Endodermal cell (in vitro differentiated cells): ENCODE measurements around the gene PPM1B. TPM values are rescaled to one million over a fixed set of nuclear protein-coding genes. Genes with fewer than 3 reads are reported as not detected.

Source experiments
- DNase-seq: peaks from one replicate; pipeline ENCODE4 v3.0.0-alpha.2; 2017
- H3K27ac ChIP-seq: 2 replicates; pipeline ENCODE4 v1.5.1; 2013; ENCODE audit warnings: mild to moderate bottlenecking, low read depth, low read length, moderate library complexity
- H3K27me3 ChIP-seq: 2 replicates; pipeline ENCODE4 v1.6.1; 2013; ENCODE audit warnings: mild to moderate bottlenecking, low read length, moderate library complexity; ENCODE audit not compliant: insufficient read depth, control insufficient read depth, poor library complexity, severe bottlenecking
- H3K36me3 ChIP-seq: 2 replicates; pipeline ENCODE4 v1.7.0; 2013; ENCODE audit warnings: mild to moderate bottlenecking, low read length, moderate library complexity; ENCODE audit not compliant: control insufficient read depth, insufficient read depth
- H3K4me1 ChIP-seq: one replicate; pipeline ENCODE4 v1.7.0; 2013; ENCODE audit warnings: low read length; ENCODE audit not compliant: control insufficient read depth, insufficient read depth
- H3K4me3 ChIP-seq: 2 replicates; pipeline ENCODE4 v1.5.1; 2013; ENCODE audit warnings: mild to moderate bottlenecking, low read length, moderate library complexity
- H3K9ac ChIP-seq: 2 replicates; pipeline ENCODE4 v1.6.1; 2013; ENCODE audit warnings: mild to moderate bottlenecking, low read length, moderate library complexity; ENCODE audit not compliant: poor library complexity, severe bottlenecking; ENCODE audit errors: extremely low read depth
- H3K9me3 ChIP-seq: 2 replicates; pipeline ENCODE4 v1.6.1; 2013; ENCODE audit warnings: mild to moderate bottlenecking, low read length, moderate library complexity; ENCODE audit not compliant: control insufficient read depth
- H3K27ac Mint-ChIP-seq: 2 replicates; pipeline ENCODE4 v1.8.0; 2020; ENCODE audit warnings: mixed read lengths
- H3K27me3 Mint-ChIP-seq: 2 replicates; pipeline ENCODE4 v1.8.0; 2021; ENCODE audit warnings: mild to moderate bottlenecking, mixed read lengths; ENCODE audit not compliant: insufficient read depth
- H3K36me3 Mint-ChIP-seq: 2 replicates; pipeline ENCODE4 v1.8.0; 2020; ENCODE audit warnings: low read depth, mixed read lengths
- H3K4me1 Mint-ChIP-seq: 2 replicates; pipeline ENCODE4 v1.8.0; 2020; ENCODE audit warnings: mixed read lengths
- H3K4me3 Mint-ChIP-seq: 2 replicates; pipeline ENCODE4 v1.8.0; 2020; ENCODE audit warnings: mild to moderate bottlenecking, moderate library complexity, mixed read lengths
- H3K9me3 Mint-ChIP-seq: 2 replicates; pipeline ENCODE4 v1.8.0; 2020; ENCODE audit warnings: mild to moderate bottlenecking, mixed read lengths
- CTCF ChIP-seq: fragments of 200-600 bp; sonication (generic); conservative IDR thresholded peaks from 2 replicates; pipeline ENCODE4 v1.5.0; 2021; ENCODE audit warnings: antibody characterized with exemption, mild to moderate bottlenecking
- WGBS, 2 experiments: methylation state at CpG; one replicate each; pipeline versions ENCODE4 v1.1.5 to v1.1.7; 2013; ENCODE audit warnings: missing lambda C conversion rate in 2 of 2, mixed read lengths in 1 of 2; ENCODE audit not compliant: insufficient coverage in 1 of 2, insufficient read length in 1 of 2; 5-methylcytosine and 5-hydroxymethylcytosine counted together
- long read RNA-seq, 4 experiments: library from polyadenylated mRNA in 2 of 4; library from RNA in 1 of 4; library from capped mRNA in 1 of 4; stranded (forward) in 3 of 4; unstranded in 1 of 4; transcript quantifications; one replicate each; pipeline ENCODE4 v2.0.0, GENCODE V29; 2020 to 2021; ENCODE audit warnings: inconsistent platforms in 1 of 4
- polyA plus RNA-seq, 2 experiments: library from polyadenylated mRNA; stranded (reverse); fragments of 50-300 nt; gene quantifications; one replicate each; pipeline ENCODE4 v1.2.3, GENCODE V29; 2013
- total RNA-seq, 2 donors: library from RNA; stranded (reverse); fragmentation: NEBNext Ultra II Directional in 1 of 2; extraction: Animal tissue kit (Norgen Biotek cat#: 25700) in 1 of 2; gene quantifications; 2 replicates in 1 of 2; 3 replicates in 1 of 2; pipeline ENCODE4 v1.2.1, GENCODE V29; 2021

PPM1B gene
- total RNA-seq, result 10 to 100 TPM; 54.9 to 70.5 TPM
- polyA plus RNA-seq (2013, experiment 1 of 2), result 43.9 TPM
- polyA plus RNA-seq (2013, experiment 2 of 2), result 39.6 TPM
- long read RNA-seq, experiment 1, transcript PPM1B-201 (6 exons, 2,606 nt), result minor isoform, 7 of 27 reads
- long read RNA-seq, experiment 1, transcript PPM1B-204 (6 exons, 3,877 nt), result major isoform, 9 of 27 reads
- long read RNA-seq, experiment 1, partial matches to known transcripts, result 9 of 27 reads
- long read RNA-seq, experiment 1, other reads (novel, unspliced or antisense), result 2 of 27 reads
- long read RNA-seq, experiment 2, transcript PPM1B-204 (6 exons, 3,877 nt), result major isoform, 54 of 122 reads
- long read RNA-seq, experiment 2, transcript PPM1B-201 (6 exons, 2,606 nt), result minor isoform, 48 of 122 reads
- long read RNA-seq, experiment 2, partial matches to known transcripts, result 9 of 122 reads
- long read RNA-seq, experiment 2, other reads (novel, unspliced or antisense), result 7 of 122 reads
- long read RNA-seq, experiment 3, partial matches to known transcripts, result 10 of 20 reads
- long read RNA-seq, experiment 3, other reads (novel, unspliced or antisense), result 3 of 20 reads
- long read RNA-seq, experiment 4, partial matches to known transcripts, result 31 of 34 reads
- long read RNA-seq, experiment 4, other reads (novel, unspliced or antisense), result 0 of 34 reads

- Histone ChIP-seq H3K4me3 (peak within 1 kb of the TSS; percentile 98), H3K27ac (peak within 1 kb of the TSS; percentile 92), H3K4me1 (no peaks in the 10 kb centered on the region), H3K36me3 (no peaks in the 10 kb centered on the region), H3K27me3 (no peaks in the 10 kb centered on the region), H3K9ac (peak within 1 kb of the TSS; percentile 78), H3K9me3 (no peaks in the 10 kb centered on the region)
- peaks cover 12% of the 10 kb centered on the region for H3K9me3 Mint-ChIP-seq
- peak within 1 kb of the TSS; percentile 87 for H3K4me3 Mint-ChIP-seq
- TF ChIP-seq CTCF, result no peak
- H3K27me3 Mint-ChIP-seq, result no peaks in the 10 kb centered on the region
- peak within 1 kb of the TSS; percentile 100 for H3K27ac Mint-ChIP-seq
- peaks cover 16% of the 10 kb centered on the region for H3K4me1 Mint-ChIP-seq
- DNase-seq, result no peak
- WGBS, 2 experiments, result 0% methylated on average over 5 to 49 of the region's 49 CpGs
- peaks cover 2% of the 10 kb centered on the region for H3K36me3 Mint-ChIP-seq
Observed at GRCh38 chr2:44168681-44169154, at the start of gene PPM1B. TSS of gene PPM1B (plus strand) at chr2:44168875. CDS start at chr2:44201200, 32,325 bp downstream.

GRCh38 chr2:44119878-44120277, 48.8 kb upstream of the PPM1B start:
- no peak overlapping the region for H3K27ac Mint-ChIP-seq
- Histone ChIP-seq H3K36me3 (no peaks in the 10 kb centered on the region), H3K9ac (no peak overlapping the region), H3K4me3 (no peak overlapping the region), H3K27me3 (no peaks in the 10 kb centered on the region), H3K27ac (no peak overlapping the region), H3K4me1 (no peaks in the 10 kb centered on the region), H3K9me3 (no peaks in the 10 kb centered on the region)
- H3K9me3 Mint-ChIP-seq, result no peaks in the 10 kb centered on the region
- H3K27me3 Mint-ChIP-seq, result no peaks in the 10 kb centered on the region
- no peak for TF ChIP-seq CTCF
- no peak for DNase-seq
- no peaks in the 10 kb centered on the region for H3K36me3 Mint-ChIP-seq
- no peaks in the 10 kb centered on the region for H3K4me1 Mint-ChIP-seq
- H3K4me3 Mint-ChIP-seq, result no peak overlapping the region

GRCh38 chr2:44120428-44120827, 48.2 kb upstream of the PPM1B start:
- Mint-ChIP-seq H3K27me3 (no peaks in the 10 kb centered on the region), H3K9me3 (no peaks in the 10 kb centered on the region), H3K27ac (no peak overlapping the region), H3K4me1 (no peaks in the 10 kb centered on the region), H3K4me3 (no peak overlapping the region), H3K36me3 (no peaks in the 10 kb centered on the region)
- no peak overlapping the region for H3K4me3 ChIP-seq
- DNase-seq, result no peak
- H3K27me3 ChIP-seq, result no peaks in the 10 kb centered on the region
- WGBS, 2 experiments, result 89 to 100% methylated on average over 1 to 2 of the region's 2 CpGs
- no peaks in the 10 kb centered on the region for H3K36me3 ChIP-seq
- no peak overlapping the region for H3K9ac ChIP-seq
- H3K9me3 ChIP-seq, result no peaks in the 10 kb centered on the region
- TF ChIP-seq CTCF, result no peak
- H3K4me1 ChIP-seq, result no peaks in the 10 kb centered on the region
- H3K27ac ChIP-seq, result no peak overlapping the region
